Measurements from ENCODE around the gene AGPS. TPM values are rescaled to one million over a fixed set of nuclear protein-coding genes. Genes with fewer than 3 reads are reported as not detected.

Gene AGPS
- total and polyA plus RNA-seq, 2 of the 13 experiments (the other 11 are each of a cell fraction or from before 2014, with no cell fraction given): 39.4 to 99.0 TPM

DNA sequence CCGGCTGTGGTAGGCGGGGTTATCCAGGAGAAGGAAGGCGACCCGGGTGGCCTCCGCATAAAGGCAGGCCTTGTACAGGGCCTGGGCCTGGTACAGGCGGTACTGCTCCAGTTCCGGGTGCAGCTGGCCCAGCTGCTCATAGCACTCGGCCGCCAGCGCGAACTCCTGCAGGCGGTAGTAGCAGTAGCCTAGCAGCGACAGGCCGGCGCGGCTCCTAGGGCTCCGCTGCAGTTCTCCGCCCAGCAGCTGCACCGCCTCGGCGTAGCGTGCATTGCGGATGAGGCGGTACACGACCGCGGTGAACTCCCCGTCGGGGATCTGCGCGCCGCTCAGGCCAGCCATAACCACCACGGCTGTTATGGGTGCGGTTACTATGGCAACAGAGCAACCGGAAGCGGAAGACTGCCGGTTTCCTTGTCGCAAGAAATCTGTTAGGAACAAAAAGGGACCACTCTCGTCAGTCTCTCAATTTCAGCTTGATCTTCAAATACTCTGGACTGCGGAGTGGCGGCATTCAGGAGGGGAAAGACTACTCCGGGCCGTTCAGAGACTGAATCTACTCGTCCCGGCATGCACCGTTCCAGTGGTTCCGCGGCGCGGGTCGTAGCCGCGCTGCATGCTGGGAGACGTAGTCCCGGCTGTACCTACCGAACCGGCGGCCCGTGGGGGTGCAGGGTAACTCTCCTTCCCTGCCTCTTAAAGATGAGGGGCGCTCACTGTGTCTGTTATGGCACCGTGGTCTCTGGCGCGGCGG lies 160.0 kb downstream of the AGPS start (continued):
- no peak for TF ChIP-seq ZFP36L2 (CRISPR knock-in tag; IDR thresholded peaks at IDR 0.05)
- TF ChIP-seq SP140L (CRISPR knock-in tag; IDR thresholded peaks at IDR 0.05; ENCODE audit: borderline replicate concordance): no peak
- no peak; the same call in 1 of the 2 replicates for TF ChIP-seq ZNF703 (CRISPR knock-in tag; IDR thresholded peaks at IDR 0.05; ENCODE audit: borderline replicate concordance)
- no peak; the same call in 1 of the 2 replicates for TF ChIP-seq CREBL2 (CRISPR knock-in tag; IDR thresholded peaks at IDR 0.05; ENCODE audit: borderline replicate concordance)
- peak; percentile 49; the same call in 1 of the 2 replicates for TF ChIP-seq MYC (CRISPR knock-in tag; IDR thresholded peaks at IDR 0.05; ENCODE audit: borderline replicate concordance)
- no peak for TF ChIP-seq ZNF407 (CRISPR knock-in tag; IDR thresholded peaks at IDR 0.05; ENCODE audit: not compliant biosample characterization)
- peak; percentile 65 for TF ChIP-seq ZNF563 (CRISPR knock-in tag; IDR thresholded peaks at IDR 0.05)
- no peak for TF ChIP-seq TCF7 (IDR thresholded peaks at IDR 0.05; ENCODE audit: low read depth)
- TF ChIP-seq NFIB (CRISPR knock-in tag; IDR thresholded peaks at IDR 0.05; ENCODE audit: borderline replicate concordance): no peak; the same call in 1 of the 2 replicates
- peak; percentile 96 for TF ChIP-seq SNAI1 (CRISPR knock-in tag; IDR thresholded peaks at IDR 0.05; ENCODE audit: borderline replicate concordance)
- TF ChIP-seq ZNF768 (CRISPR knock-in tag; IDR thresholded peaks at IDR 0.05): no peak
- TF ChIP-seq ZNF747 (CRISPR knock-in tag; IDR thresholded peaks at IDR 0.05; ENCODE audit: borderline replicate concordance): peak; percentile 82
- TF ChIP-seq, protein P1, sequence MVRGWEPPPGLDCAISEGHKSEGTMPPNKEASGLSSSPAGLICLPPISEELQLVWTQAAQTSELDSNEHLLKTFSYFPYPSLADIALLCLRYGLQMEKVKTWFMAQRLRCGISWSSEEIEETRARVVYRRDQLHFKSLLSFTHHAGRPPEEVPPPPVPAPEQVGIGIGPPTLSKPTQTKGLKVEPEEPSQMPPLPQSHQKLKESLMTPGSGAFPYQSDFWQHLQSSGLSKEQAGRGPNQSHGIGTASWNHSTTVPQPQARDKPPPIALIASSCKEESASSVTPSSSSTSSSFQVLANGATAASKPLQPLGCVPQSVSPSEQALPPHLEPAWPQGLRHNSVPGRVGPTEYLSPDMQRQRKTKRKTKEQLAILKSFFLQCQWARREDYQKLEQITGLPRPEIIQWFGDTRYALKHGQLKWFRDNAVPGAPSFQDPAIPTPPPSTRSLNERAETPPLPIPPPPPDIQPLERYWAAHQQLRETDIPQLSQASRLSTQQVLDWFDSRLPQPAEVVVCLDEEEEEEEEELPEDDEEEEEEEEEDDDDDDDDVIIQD (CRISPR knock-in tag; IDR thresholded peaks at IDR 0.05; ENCODE audit: low read depth): 0 out of 2 replicates have a peak, but pooled peaks have one; percentile 8
- TF ChIP-seq GMEB2 (CRISPR knock-in tag; IDR thresholded peaks at IDR 0.05; ENCODE audit: low read depth): peak; percentile 76
- no peak for TF ChIP-seq ZNF589 (CRISPR knock-in tag; conservative IDR thresholded peaks at IDR 0.05)
- peak; percentile 31 for TF ChIP-seq IKZF4 (CRISPR knock-in tag; IDR thresholded peaks at IDR 0.05; ENCODE audit: borderline replicate concordance, low read depth, not compliant biosample characterization)
